Stimulated activated naive CD4-positive, alpha-beta T cell treated with Interleukin-2 at 50 U/mL for 16 hours (primary cell): Measurements from ENCODE around the gene EP400.

ENCODE experiments used
- DNase-seq: peaks from one replicate; lab custom pipeline; 2025; lab: John Stamatoyannopoulos, UW

Gene EP400

DNA sequence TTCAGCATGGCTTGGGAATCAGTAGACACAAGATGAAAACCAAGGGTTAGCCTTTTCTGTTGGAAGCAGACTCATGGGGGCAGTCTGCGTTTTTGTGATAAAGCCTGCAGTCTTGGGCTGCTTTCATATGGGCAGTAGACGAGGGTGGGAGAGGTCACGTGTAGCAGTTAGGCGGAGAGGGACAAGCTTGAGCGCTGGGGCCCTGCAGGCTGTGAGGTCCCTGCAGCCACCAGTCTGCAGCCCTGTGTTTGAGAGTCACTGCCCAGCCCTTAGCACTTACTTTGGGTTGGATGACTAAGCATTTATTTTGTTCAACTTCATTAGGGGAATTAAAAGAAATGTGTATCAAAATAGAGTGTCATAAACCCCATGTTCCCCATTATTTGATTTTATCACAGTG lies 37.2 kb downstream of the EP400 start:
- DNase-seq = no peak

DNA sequence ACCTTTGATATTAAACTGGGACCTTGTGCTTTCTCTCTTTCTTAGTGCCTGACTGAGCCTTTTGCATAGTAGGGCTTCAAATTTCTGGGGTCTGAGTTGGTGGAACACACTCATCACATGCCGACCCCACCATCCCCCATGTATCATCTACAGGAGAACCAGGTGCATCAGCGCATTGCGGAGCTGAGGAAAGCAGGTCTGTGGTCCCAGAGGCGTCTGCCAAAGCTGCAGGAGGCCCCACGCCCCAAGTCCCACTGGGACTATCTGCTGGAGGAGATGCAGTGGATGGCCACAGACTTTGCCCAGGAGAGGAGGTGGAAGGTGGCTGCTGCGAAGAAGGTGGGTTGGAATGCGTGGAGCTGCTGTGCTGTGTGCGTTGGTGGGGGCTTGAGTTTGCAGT lies 37.8 kb downstream of the EP400 start:
- no peak for DNase-seq

DNA sequence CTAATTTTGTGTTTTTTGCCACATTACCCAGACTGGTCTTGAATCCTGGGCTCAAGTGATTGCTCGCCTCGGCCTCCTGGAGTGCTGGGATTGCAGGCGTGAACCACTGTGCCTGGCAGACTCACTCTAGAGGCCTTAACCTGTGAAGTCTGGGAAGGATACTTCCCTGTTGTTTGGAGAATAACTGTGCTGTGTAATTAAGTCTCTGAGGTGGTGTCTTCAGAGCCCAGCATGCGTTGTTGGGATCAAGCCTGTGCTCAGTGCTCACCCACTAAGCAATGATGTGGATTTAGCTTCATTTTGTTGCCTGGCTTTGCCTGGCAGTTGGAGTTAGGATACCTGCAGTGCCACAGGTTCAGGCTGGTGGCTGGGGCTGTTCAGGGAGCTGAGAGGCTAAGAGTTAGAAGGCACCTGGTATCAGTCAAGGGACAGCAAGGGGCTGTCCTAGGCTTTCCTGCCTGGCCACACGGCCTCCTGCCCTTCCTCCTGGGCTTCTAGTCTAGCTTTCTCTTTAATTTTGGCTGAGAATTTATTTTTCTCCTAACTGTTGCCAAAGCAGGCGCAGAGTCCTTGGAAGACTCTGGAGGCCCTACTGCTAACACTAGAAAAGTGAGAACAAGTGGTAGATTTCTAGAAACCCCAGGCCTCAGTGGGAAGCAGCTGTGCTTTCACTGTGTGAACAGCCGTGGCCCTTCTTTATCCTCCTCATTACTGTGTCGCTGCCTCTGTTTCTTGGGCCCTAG lies 38.5 kb downstream of the EP400 start:
- DNase-seq = no peak

DNA sequence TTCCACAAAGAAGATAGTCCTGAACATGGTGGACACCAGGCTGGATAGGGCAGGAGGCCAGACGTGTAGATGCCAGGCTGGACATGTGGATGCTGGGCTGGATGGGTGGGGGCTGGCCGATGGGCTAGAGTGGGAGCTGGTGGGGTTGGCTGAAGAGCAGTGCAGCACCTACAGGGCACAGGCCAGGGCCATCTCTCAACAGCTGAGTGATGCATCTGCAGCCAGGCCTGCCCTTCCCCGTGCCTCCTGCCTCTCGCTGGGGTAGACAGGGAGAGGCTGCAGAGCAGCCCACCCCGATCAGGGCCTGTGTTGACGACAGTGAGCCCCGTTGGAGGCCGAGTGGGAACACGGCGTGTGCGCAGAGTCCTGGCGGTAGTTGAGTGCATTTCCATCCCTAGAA lies 39.3 kb downstream of the EP400 start:
- no peak for DNase-seq

DNA sequence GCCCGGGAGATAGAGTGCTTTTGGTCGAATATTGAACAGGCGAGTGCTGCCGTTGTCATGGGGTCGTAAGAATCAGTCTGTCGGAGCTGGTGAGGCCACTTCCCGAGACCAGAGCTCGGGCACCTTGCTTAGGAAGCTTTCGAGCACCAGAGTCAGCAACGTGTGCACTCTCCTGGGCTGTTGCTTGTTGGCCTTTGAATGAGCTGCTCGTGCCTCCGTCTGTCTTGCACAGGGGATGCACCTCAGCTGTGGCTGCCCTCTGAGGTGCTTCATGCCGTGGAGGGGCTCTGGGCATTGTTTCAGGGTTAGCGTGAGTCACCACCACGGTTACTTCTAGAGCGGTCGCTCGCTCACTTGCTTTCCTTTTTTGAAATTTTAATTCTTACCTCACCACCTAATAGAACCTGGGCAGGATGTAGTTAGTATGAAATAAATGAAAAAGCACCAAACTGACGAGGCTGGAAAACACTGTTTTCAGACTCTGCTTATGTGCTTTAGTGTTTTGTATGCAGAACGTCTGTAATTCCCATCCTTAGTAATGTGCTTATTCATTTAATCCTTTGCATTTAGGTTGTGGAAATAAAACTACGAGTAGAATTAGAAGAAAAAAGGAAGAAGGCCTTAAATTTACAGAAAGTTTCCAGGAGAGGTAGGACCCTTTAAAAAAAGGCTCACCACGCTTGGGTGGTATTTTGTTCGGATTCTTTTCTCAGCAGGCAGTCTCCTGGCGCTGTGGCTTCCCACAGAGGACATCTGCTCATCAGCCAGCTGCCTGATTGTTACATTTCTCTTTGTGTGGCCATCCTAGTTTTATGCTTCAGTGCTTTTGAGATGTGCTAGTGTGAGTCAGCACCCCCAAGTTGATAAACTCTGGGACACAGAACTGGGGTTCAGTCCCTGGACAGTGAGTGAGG lies 40.6 kb downstream of the EP400 start:
- no peak for DNase-seq

DNA sequence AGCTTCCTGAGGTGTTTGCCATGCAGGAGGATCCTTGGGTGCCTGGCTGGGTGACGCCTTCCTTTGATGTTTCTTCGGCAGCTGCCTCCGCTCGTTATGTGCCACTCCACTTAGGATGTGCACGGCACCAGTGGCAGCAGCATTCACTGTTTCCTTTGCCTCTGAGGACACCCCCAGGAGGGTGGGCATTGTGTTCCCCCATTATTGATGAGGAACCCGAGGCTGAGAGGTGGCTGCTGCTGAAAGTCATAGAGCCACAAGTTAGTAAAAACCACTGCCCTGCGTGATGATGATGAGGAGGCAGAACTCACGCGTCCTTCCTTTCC lies 41.2 kb downstream of the EP400 start:
- no peak for DNase-seq

DNA sequence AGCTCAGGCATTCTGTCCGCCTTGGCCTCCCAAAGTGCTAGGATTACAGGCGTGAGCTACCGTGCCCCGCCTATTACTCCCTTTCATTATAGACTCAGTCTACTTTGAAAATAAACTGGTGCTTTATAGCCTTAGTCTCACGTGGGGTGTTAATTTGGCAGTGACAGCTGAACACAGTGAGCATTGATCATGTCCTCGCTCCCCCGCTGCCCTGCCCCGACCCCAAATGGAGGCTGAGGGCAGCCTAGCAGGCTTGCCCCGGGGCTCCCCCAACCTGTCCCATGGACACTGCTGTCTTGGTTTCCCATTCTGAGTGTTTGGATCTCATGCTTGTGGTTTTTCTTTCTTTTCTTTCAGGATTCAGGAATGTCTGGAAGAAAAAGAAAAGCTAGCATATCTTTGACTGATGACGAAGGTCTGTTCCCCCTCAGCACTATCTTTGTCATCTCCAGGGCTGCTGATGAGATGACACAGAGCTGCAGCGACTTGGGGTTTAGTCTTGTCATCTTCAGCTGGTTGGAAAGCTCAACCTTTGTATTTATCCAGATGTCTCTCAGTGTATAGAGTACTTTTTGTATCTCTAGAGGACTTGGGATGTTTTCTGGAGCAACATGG lies 42.2 kb downstream of the EP400 start:
- DNase-seq = no peak

DNA sequence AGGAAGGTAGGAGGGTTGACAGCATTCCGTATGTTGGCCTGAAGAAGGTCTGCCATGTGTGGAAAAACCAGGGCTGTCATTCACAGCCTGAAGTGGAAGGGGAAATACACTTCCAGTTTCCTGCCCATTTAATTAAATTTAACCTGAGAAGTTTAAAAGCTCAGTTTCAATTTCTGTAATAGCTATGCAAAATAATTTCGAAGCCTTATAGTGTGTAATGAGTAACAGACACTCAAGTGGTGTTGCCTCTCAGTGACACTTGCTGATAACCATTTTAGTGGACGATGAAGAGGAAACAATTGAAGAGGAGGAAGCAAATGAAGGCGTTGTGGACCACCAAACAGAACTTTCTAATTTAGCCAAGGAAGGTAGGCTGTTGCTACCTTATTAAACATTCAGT lies 44.8 kb downstream of the EP400 start:
- DNase-seq = no peak

DNA sequence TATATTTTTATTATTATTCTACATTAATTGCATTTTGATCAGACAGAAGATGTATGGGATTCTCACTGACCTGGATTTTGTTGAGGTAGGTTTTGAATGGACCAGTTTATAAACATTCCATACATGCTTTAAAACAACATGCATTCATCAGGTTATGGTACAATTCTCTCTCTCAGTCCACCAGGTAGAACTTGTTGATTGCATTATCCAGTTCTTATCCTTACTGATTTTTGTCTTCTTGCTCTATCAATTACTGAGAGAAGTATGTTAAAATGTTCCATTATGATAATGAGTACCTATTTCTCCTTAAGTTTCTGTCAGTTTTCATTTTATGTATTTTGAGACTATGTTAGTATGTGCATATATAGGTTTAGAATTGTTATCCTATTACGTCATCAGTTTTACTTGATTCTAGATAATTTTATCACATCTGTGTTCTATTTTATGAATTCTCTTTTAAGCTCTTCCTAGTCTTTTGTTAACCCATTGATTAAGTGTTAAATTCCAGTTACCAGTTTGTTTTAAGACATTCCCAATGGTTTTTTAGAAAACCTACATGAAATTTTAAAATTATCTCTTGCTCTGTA lies 50.6 kb downstream of the EP400 start:
- no peak for DNase-seq

DNA sequence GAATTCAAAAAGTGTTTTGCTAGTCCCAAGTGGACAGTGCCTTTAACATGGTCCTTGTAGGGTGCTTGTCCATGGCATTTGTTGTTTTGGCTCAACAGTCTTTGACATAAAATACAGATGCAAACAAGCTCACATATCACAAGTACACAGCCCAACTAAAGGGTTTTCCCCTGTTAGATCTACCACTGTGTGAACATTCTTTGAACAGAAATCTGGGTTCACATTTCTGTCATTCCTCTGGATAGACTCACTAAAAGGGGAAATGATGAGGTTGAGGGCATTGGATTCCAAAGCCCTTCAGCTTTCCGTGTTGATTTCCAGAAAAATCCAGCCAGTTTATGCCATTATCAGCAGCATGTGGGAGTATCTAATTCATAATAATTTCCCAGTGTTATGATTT lies 54.1 kb downstream of the EP400 start:
- no peak for DNase-seq

DNA sequence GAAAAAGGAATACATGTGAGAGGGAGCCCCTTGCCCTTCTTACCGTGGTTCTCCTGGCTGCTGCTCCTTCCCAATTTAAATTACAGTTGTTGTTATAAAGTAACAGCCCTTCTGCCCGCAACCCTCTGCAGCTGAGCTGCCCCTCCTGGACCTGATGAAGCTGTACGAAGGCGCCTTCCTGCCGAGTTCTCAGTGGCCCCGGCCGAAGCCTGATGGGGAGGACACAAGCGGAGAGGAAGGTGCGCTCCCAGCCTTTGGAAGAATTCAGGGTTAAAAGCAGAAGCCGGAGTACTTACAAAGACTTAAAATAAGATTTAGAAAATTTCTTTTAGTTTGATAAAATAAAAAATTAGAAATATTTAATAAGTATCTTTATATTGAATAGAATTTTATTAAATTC lies 55.2 kb downstream of the EP400 start:
- no peak for DNase-seq

DNA sequence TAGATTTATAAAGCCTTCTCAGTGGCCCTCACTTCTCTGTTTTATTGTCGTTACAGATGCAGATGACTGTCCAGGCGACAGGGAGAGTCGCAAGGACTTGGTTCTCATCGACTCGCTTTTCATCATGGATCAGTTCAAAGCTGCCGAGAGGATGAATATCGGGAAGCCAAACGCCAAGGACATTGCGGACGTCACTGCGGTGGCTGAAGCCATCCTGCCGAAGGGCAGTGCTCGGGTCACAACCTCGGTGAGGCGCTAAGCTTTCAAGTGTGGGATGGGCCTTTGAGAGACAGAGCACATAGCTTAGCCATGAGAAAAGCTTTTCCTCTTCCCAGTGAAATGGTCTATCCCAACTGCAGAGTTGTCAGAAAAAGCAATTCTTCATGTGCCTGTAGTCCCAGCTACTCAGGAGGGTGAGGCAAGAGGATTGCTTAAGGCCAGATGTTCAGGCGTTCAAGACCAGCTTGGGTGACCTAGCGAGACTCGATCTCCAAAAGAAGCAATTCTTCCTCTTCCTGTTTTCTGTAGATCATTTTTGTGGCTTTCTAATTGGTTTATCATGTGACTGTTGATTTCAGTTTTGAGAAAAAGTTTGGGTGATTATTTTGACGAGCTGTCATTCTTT lies 56.4 kb downstream of the EP400 start:
- DNase-seq = no peak

DNA sequence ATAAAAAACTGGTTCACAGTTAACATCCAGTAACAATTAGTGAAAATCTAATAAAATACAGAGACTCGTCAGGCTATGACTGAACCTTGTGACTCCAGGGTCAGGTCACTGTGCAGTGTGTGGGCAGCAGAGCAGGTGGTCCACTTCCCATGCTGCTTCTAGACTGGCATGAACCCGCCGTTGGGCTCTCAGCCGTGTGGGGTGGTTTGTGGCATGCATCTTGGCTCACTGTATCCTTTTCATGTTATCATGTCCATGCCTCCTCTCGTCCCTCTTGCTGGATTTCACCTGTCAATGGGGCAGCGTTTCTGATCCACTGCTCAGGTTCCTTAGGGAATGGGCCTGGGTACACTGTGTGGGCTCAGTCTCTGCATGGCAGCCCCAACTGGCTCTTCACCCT lies 57.3 kb downstream of the EP400 start:
- DNase-seq = no peak

DNA sequence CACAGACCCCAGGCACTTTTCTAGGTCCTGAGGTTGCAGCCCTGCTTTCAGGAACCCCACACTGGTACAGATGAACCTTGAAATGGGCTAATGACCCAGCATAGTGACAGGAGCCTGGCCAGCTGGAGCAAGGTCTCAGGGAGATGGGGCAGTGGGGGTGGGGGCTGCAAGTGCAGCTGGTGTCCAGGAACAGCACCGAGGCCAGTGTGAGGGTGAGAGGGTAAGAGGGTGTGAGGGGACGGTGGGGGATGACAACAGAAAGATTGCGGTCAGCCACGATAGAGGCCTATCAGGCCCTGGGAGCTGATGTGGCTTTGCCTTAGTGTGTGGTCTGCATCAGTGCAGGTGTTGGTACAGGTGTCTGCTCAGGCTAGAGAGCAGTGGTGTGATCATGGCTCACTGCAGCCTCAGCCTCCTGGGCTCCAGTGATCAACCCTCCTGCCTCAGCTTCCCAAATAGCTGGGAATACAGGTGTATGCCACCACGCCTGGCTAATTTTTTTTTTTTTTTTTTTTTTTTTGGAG lies 59.7 kb downstream of the EP400 start:
- no peak for DNase-seq

DNA sequence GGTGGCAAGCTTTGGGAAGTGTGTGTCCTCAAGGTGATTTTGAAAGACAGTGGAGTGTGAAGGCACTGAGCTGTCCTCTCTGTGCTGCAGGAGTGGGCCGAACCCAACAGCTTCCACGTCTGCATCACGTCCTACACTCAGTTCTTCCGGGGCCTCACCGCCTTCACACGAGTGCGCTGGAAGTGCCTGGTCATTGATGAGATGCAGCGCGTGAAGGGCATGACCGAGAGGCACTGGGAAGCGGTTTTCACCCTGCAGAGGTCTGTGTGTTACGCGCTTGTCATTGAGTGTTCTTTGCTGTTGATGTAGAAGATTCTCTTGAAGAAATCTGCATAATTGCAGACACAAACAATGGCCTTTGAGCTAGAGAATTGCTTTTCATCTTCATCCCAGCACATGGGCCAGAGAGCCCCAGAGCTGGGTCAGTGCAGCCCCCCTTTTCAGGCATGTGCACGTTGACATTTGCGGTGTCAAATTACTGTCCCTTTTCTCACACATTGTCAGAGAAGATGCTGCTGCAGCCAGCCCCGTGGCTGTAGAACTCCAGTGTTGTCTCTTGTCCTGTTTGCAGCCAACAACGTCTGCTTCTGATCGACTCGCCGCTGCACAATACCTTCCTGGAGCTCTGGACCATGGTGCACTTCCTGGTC lies 63.3 kb downstream of the EP400 start:
- no peak for DNase-seq

DNA sequence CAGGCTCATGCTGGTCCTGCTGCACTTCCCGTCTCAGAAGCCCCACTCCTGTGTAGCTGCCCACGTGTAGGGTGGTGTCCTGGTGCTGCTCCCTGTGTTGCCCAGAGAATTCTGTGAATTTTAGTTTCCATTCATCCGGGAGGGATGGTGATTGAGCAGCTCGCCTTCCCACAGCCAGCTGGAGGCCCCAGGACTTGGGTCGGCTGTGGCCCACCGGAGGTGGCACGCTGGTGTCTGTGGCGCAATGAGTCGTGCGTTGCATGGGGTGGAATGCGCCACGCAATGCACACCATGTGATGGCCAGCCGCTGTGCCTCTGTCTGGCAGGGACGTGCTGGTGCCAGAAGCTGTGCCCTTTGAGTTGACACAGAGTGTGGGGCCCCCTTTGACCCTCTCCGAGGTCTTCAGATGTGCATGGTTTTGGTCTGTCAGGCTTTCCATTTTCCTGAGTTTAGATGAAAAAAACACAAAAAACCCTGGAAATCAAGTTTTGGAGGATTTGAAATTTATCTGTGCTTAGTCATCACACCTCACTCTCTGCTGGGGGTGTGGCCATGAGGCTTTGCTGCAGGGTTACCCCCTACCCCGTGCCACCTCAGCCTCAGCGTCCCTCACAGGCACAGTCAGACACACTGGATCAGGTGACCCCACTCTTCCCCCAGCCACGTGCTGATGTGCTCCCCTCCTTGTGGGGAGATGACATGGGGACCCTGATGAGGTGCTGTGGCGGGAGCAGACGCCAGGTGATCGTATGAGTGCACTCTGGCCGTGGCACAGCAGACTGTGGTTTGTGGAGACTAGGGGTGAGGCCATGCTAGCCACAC lies 64.6 kb downstream of the EP400 start:
- no peak for DNase-seq

DNA sequence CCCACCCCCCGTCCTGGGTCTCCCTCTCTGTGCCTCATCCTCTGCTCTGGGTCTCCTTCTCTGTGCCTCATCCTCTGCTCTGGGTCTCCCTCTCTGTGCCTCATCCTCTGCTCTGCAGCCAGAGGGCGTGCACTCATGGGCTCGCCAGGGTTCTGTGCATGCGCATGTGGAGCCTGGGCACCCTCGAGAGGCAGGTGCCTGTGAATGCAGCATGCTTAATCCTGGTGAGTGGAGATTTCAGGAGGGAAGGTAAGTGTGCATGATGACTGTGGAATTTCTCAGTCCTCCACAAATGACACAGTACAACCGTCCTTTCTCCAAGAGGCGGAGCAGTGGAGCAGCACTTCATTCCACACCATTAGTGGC lies 65.2 kb downstream of the EP400 start:
- no peak for DNase-seq

DNA sequence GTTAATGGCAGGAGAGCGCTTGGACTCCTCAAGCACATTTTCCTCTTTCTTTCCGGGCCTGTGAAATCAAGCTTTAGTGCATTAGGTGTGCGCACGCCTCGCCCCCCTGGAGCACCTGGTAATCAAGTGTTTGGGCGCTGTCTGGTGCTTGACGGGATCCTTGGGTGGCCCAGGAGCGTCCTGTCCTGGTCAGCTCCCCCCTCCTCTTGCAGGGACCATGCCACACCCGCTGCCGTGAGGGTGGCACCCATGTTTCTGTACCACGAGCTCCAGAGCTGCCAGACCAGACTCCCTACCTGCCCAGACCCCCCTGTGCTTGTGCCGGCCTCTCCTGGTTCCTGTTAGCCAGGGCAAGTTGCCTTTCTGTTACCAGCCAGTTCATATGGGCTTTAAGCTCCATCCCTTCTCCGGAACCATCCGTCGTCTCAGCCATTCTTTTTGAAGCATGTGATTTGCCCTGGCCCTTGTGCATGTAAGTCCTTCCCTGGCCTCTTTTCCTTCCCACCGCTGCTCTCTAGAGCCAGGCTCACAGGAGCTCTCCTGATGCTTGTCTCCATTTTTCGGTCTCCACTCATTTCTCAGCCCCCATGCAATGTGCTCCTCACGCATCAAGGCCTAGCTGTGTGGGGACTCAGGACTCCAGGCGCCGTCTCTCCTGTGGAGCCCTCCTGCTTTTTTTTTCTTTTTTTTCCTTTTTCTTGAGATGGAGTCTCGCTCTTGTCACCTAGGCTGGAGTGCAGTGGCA lies 66.1 kb downstream of the EP400 start:
- no peak for DNase-seq

DNA sequence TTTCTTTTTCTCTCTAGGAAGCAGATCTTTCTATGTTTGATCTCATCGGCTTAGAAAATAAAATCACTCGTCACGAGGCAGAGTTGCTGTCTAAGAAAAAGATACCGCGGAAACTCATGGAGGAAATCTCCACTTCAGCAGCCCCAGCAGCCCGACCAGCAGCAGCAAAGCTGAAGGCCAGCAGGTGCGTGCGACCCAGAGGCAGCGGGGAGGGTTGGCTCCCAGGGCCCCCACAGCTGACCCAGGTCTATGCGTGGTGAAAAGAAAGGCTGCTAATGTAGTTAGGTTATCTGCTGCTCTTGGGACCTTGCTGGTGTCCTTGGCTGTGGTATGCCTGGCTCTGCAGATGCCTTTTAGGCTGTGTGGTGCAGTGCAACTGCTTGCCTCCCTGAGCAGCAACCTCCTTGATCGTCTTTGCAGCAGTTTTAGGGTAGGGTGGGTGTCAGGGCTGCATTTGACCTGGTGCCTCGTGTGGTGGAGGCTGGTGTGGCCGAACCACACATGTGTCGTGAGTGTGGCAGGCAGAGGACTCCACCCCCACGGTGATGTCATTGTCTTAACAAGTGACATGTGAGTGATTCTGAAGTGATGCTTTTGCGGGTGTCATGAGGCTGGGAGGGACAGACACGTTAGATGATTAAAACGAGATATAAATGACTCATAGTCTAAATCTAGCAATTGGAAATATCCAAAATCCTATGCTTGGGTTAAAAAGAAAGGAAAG lies 68.6 kb downstream of the EP400 start:
- DNase-seq = no peak
